ENCODE results near the gene PPP2R5D.

- no peak for TF ChIP-seq CTCF (IDR thresholded peaks at IDR 0.05 in 4 of 5, conservative IDR thresholded peaks at IDR 0.05 in 1 of 5)
- peak; percentile 66 for TF ChIP-seq POLR2A (IDR thresholded peaks at IDR 0.05)
These were observed 29.6 kb downstream of the PPP2R5D start, which contains the start of the genes KLHDC3 and MEA1 for GRCh38 chr6:43013843-43014433.

Data from gastrocnemius medialis (tissue), 4 donors.